HG03342 (cell line): Measurements from ENCODE around the gene OR5H6.
"Not testable (repeated sequence)": the region's sequence is repeated elsewhere in the genome, so short reads cannot be mapped to it uniquely, and the experiment has no call there.

ENCODE experiments used
- ATAC-seq: cut with Tn5 transposase; IDR thresholded peaks from one replicate; pipeline ENCODE4 v1.9.1; 2021; ENCODE audit warnings: mild to moderate bottlenecking, moderate library complexity; ENCODE audit not compliant: unreplicated experiment

The OR5H6 gene

GRCh38 chr3:98263944-98264343 is at the start of gene OR5H6:
TSS of gene OR5H6 (plus strand) at chr3:98264244. CDS start at chr3:98264333, 89 bp downstream.
- ATAC-seq, result no peak

DNA sequence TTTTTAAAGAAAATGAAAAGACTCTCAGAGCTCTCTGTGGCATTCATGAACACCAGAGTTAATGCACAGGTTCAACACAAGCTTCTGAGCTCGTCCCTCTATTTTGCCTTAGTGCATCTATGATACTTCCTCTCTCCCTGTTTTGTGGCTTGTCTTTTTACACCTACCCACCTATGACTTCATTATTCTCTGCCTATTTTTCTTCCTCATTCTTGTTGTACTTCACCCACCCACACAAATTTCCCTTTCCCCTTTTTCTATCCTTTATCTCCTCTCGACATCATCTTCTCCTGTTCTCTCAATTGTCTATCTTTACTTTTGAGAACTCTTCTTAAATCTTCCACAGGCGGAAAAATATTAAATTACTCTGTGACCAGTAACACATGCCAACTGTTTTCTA is 49.0 kb upstream of the OR5H6 start:
- ATAC-seq, result no peak

DNA sequence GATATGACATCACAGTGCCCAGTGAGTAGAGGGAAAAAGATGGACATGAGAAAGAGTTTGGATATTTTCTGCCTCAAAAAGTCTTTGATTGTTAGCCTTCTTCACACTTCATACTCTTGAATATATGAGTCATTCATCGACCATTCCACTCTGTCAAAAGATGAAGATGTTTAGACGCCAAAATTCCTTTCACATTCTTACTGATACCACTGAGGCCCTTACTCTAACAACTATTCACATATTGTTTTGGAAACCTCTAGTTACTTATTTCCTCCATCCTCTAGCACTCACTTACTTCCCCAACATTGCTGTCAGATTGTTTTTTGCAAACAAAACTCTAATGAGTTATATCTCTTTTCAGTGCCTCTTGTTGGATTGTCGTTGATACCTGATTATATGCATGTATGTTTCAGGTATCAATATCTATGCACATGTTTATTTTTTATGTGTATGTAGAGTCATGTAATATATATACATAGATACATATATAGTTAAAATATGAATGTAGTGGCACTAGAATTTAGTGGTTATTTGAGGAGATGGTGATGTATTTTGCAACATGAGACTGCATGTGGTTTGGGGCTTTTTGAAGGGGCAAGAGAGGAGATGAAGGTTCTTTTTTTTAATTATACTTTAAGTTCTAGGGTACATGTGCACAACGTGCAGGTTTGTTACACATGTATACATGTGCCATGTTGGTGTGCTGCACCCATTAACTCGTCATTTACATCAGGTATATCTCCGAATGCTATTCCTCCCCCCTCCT is 40.0 kb upstream of the OR5H6 start:
- no peak for ATAC-seq

GRCh38 chr3:98232489-98232888 is 31.6 kb upstream of the OR5H6 start:
- no peak for ATAC-seq

GRCh38 chr3:98233468-98233867 is 30.6 kb upstream of the OR5H6 start:
- ATAC-seq, result no peak

DNA sequence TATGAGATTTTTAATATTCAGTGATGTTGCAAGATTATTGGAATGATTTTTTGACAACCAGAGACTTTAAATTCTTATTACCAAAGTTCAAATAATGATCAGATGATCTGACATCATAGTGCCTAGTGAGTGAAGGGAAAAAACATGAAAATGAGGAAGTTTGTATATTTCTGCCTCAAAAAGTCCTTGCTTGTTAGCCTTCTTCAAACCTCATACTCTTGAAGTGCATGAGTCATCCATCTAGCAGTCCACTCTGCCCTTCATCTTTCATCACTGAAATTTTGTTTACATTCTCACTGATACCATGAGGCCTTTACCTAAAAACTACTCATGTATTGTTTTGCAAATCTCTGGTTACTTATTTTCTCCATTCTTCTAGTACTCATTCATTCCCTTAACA is 23.9 kb upstream of the OR5H6 start:
- no peak for ATAC-seq

GRCh38 chr3:98242155-98242554 is 21.9 kb upstream of the OR5H6 start:
- no peak for ATAC-seq

DNA sequence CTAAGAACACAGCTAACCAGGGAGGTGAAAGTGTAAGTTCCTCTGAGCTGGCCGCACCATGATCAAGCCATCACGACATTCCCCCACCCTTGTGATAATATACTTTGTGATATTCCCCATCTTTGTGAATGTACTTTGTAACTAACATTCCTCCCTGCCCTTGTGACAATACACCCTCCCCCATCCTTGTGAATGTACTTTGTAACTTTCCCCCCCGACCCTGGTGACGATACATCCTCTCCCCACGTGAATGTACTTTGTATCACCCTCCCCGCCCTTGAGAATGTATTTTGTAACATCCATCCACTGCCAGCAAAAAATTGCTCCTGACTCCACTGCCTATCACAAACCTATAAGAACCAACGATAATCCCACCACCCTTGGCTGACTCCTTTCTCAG is 20.2 kb upstream of the OR5H6 start:
- no peak for ATAC-seq

DNA sequence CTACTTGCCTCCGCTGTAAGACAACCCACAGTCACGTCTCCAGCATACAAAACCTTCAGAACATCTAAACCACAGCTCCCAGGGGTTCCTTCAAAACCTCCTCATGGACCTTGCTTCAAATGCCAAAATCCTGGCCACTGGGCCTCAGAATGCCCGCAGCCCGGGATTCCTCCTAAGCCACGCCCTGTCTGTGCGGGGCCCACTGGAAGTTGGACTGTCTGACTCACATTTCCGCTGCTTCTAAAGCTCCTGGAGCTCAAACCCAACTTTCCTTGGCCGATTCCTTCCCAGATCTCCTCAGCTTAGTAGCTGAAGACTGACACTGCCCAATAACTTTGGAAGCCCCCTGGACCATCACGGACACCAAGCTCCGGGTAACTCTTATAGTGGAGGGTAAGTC is 17.9 kb upstream of the OR5H6 start:
- ATAC-seq, result no peak

DNA sequence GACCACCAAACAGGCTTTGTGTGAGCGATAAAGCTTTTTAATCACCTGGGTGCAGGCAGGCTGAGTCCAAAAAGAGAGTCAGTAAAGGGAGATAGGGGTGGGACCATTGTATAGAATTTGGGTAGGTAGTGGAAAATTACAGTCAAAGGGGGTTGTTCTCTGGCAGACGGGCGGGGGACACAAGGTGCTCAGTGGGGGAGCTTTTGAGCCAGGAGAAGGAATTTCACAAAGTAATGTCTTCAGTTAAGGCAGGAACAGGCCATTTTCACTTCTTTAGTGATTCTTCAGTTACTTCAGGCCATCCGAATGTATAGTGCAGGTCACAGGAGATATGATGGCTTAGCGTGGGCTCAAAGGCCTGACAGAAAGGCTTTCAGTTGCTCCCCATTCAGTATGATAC is 8.0 kb upstream of the OR5H6 start:
- not testable (repeated sequence) for ATAC-seq

DNA sequence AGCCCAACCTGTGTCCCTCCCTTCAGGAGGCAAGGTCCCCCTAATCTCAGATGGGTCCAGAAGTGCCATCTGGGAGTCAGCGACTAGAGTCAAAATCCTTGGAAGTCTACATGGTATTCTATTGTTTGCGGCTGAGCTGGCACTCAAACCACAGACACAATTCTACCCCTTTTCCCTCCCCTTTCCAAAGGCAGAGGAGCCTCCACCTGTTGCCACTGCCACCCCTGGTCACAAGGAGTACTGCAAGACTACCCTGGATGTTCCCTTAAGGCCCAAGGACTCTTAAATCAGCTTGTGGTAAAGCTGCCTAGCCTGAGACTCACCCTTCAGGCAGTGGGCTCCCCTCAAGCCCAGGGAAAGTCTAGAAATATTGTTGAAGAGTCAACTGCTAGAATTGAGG is 4.3 kb upstream of the OR5H6 start:
- no peak for ATAC-seq

- ATAC-seq, result no peak
Observed at GRCh38 chr3:98262046-98262445, 2.0 kb upstream of the OR5H6 start.

GRCh38 chr3:98269846-98270245 is 5.8 kb downstream of the OR5H6 start:
- no peak for ATAC-seq

GRCh38 chr3:98272126-98272525 is 8.1 kb downstream of the OR5H6 start:
- no peak for ATAC-seq

DNA sequence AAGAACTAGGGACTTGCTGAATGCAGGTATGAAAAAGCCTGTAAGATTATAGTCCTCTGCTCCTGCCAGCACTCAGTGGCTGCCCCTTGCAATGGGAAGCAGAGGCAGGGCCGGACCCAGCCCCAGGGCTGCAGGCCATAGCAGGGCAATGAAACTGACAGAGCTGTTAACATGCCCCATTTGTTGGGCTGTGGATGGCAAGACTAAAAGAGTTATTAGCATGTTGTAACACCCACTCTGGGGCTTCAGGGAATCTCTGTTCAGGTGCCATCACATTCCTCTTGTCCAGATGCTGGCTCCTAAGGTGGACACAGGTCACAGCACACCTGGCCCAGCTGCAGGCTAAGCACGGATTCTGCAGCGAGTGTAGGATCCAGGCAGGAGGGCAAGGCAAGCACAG is 10.9 kb downstream of the OR5H6 start:
- no peak for ATAC-seq

GRCh38 chr3:98282205-98282604 is 18.2 kb downstream of the OR5H6 start, which contains the start of gene OR5H2:
TSS of gene OR5H2 (plus strand) at chr3:98282505. CDS start at chr3:98282903, 398 bp downstream.
- no peak for ATAC-seq

- no peak for ATAC-seq
Observed at GRCh38 chr3:98290916-98291315, 26.9 kb downstream of the OR5H6 start.

DNA sequence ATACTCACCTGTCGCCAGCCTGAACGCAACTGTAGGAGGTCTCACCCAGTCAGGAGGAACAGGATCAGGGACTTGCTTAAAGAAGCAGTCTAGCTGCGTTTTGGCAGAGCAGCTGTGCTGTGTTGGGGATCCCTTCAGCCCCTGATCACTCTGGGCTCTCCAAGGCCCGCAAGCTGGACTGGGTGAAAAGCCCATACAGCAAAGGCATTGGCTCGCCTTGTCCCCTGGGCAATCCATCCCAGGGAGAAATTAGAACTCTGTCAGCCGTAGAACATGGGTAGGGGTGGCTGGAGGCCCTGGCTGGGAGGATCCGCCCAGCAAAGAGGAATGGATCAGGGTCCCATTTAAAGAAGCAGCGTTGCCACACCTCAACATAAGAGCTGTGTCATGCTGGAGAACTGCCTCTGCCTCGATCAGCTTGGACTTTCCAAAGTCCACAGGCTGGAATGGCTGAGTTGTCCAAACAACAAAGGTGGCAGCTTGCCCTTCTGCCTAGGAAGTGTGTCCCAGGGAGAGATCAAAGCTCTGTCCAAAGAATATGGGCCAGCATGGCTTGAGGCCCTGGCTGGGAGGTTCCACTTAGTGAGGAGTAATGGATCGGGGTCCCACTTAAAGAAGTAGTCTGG is 27.4 kb downstream of the OR5H6 start:
- ATAC-seq, result no peak
